Right cardiac atrium (tissue), 5 donors: ENCODE data around the gene CEMIP. TPM values are rescaled to one million over a fixed set of nuclear protein-coding genes. Genes with fewer than 3 reads are reported as not detected.

Experiments
- ATAC-seq, 2 donors: fragments of 200-7000 bp; cut with Tn5 transposase; one replicate each; pipeline versions ENCODE4 v1.8.0 to v1.9.1; 2020; ENCODE audit warnings: moderate library complexity in 2 of 2, mild to moderate bottlenecking in 1 of 2
- DNase-seq, 3 donors: peaks; one replicate each; pipeline ENCODE4 v3.0.0-alpha.2; 2020
- H3K27ac ChIP-seq: one replicate; pipeline ENCODE4 v1.5.1; 2013; ENCODE audit warnings: mild to moderate bottlenecking, low read length, control low read depth, moderate library complexity
- H3K27me3 ChIP-seq: one replicate; pipeline ENCODE4 v1.6.1; 2013; ENCODE audit not compliant: control insufficient read depth, insufficient read depth
- H3K4me1 ChIP-seq: one replicate; pipeline ENCODE4 v1.6.1; 2013; ENCODE audit warnings: low read length; ENCODE audit not compliant: control insufficient read depth, insufficient read depth
- H3K4me3 ChIP-seq: one replicate; pipeline ENCODE4 v1.5.1; 2013; ENCODE audit warnings: low read length, control low read depth
- H3K9me3 ChIP-seq: one replicate; pipeline ENCODE4 v1.6.1; 2013; ENCODE audit warnings: low read length; ENCODE audit not compliant: control insufficient read depth
- WGBS: extraction: QIAGEN DNeasy Blood & Tissue Kit; methylation state at CpG from one replicate; pipeline ENCODE4 v1.1.7; 2013; 5-methylcytosine and 5-hydroxymethylcytosine counted together
- intact Hi-C, 4 donors: fragments of 100-400 bp; cut with DNase I; formaldehyde crosslinking; loops; one replicate each; pipeline versions ENCODE4 v1.11.0 to v1.14.0; 2022 to 2023
- polyA plus RNA-seq: library from polyadenylated mRNA; stranded (reverse); fragments of 200-250 nt; gene quantifications from one replicate; pipeline ENCODE4 v1.2.3, GENCODE V29; 2013
- total RNA-seq, 4 donors: library from RNA; stranded (reverse); fragmentation: NEBNext Ultra II Directional; extraction: Animal tissue kit (Norgen Biotek cat#: 25700); gene quantifications; one replicate each; pipeline ENCODE4 v1.2.1, GENCODE V29; 2021
- donor health status: healthy with polysubstance abuse.
- donor health status: DM: no; HTN: yes; CAD: no.
- donor health status: DM: no; HTN: no; CAD: no.
- donor health status: DM: no; HTN: yes; CAD: no; lungs with severe emphysema.
- donor health status: DM: yes; HTN: yes; CAD: no.

Gene CEMIP
- total and polyA plus RNA-seq, 5 donors = 0.23 to 3.9 (median 2.6) TPM

GRCh38 chr15:80788536-80788935 is 9.4 kb downstream of the CEMIP start:
- Histone ChIP-seq H3K4me1 (no peaks in the 10 kb centered on the region), H3K4me3 (no peak overlapping the region), H3K9me3 (no peaks in the 10 kb centered on the region), H3K27ac (no peak overlapping the region), H3K27me3 (no peaks in the 10 kb centered on the region)
- intact Hi-C loops = loop anchor here in 1 of 4 donors (10.0 kb wide), 1 partner anchor 176 kb away; no protein-coding TSS in a partner anchor
- WGBS = 71% methylated on average over 6 of the region's 6 CpGs
- ATAC-seq (no peak), DNase-seq (no peak)

- H3K4me3 ChIP-seq = no peak overlapping the region
- DNase-seq = no peak
- WGBS = 55% methylated on average over 5 of the region's 5 CpGs
- no peaks in the 10 kb centered on the region for H3K4me1 ChIP-seq
- no peaks in the 10 kb centered on the region for H3K9me3 ChIP-seq
- intact Hi-C loops = loop anchor here in 1 of 4 donors (10.0 kb wide), 1 partner anchor 176 kb away; no protein-coding TSS in a partner anchor
- no peaks in the 10 kb centered on the region for H3K27me3 ChIP-seq
- ATAC-seq = no peak
- no peak overlapping the region for H3K27ac ChIP-seq
Measured at GRCh38 chr15:80789296-80789695, 10.1 kb downstream of the CEMIP start.

DNA sequence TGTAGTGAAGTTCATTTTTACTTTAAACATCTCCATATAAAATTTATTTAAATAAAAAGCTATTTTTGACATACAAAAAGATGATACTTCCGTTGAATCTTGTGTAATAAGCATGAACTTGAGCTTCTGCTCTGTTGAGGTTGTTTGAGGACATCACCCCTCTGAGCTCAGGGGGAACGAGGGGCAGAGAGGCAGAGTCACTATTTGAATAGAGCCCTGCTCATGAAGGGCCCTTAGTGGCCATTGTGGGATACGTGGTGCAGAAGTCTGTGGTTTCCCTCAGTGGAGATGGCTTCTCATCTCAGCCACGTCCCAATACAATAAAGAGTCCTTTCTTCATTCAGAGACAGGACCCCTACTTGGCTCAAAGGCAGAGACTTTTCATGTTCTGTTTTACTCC is 10.6 kb downstream of the CEMIP start:
- DNase-seq (no peak), ATAC-seq (no peak)
- Histone ChIP-seq H3K4me3 (no peak overlapping the region), H3K4me1 (no peaks in the 10 kb centered on the region), H3K27me3 (no peaks in the 10 kb centered on the region), H3K9me3 (no peaks in the 10 kb centered on the region), H3K27ac (no peak overlapping the region)
- WGBS = 75% methylated on average over 4 of the region's 4 CpGs
- intact Hi-C loops = loop anchor here in 1 of 4 donors (10.0 kb wide), 1 partner anchor 175 kb away; no protein-coding TSS in a partner anchor

GRCh38 chr15:80790236-80790635 is 11.1 kb downstream of the CEMIP start:
- no peaks in the 10 kb centered on the region for H3K27me3 ChIP-seq
- no peak overlapping the region for H3K4me3 ChIP-seq
- DNase-seq (no peak), ATAC-seq (no peak)
- intact Hi-C loops = no loop called here
- no peak overlapping the region for H3K27ac ChIP-seq
- no peaks in the 10 kb centered on the region for H3K9me3 ChIP-seq
- H3K4me1 ChIP-seq = no peaks in the 10 kb centered on the region
- WGBS = 89% methylated on average over 5 of the region's 5 CpGs

GRCh38 chr15:80791004-80791403 is 11.8 kb downstream of the CEMIP start:
- Histone ChIP-seq H3K27ac (no peak overlapping the region), H3K4me1 (no peaks in the 10 kb centered on the region), H3K4me3 (no peak overlapping the region), H3K27me3 (no peaks in the 10 kb centered on the region), H3K9me3 (no peaks in the 10 kb centered on the region)
- ATAC-seq (no peak), DNase-seq (no peak)
- intact Hi-C loops = no loop called here
- WGBS = 83% methylated on average over 1 of the region's 1 CpG

DNA sequence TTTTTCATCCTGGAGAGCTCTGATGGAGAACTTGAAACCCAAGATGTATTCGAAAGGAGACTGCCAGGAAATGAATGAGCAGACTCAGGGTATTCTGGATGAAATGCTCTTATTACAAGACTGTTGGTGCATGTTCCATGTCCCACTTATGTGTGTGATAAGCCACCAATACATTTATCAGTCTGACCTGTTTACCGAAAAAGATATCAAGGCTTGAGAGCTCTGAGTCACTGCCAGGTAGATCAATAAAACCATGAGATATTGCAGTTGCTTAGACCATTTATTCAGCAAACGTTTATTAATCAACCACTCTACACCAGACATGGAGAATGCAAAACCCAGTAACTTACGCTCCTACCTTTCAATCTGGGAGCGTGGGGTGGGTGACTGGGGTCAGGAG is 17.2 kb downstream of the CEMIP start:
- ATAC-seq (no peak), DNase-seq (no peak)
- no peaks in the 10 kb centered on the region for H3K4me1 ChIP-seq
- intact Hi-C loops = no loop called here
- no peak overlapping the region for H3K27ac ChIP-seq
- no peaks in the 10 kb centered on the region for H3K27me3 ChIP-seq
- WGBS = 73% methylated on average over 5 of the region's 5 CpGs
- no peak overlapping the region for H3K4me3 ChIP-seq
- H3K9me3 ChIP-seq = no peaks in the 10 kb centered on the region

- intact Hi-C loops = no loop called here
- H3K4me3 ChIP-seq = no peak overlapping the region
- 82% methylated on average over 3 of the region's 3 CpGs for WGBS
- H3K27ac ChIP-seq = no peak overlapping the region
- H3K27me3 ChIP-seq = no peaks in the 10 kb centered on the region
- DNase-seq (no peak), ATAC-seq (no peak)
- H3K4me1 ChIP-seq = no peaks in the 10 kb centered on the region
- H3K9me3 ChIP-seq = no peaks in the 10 kb centered on the region
Measured at GRCh38 chr15:80798911-80799310, 19.7 kb downstream of the CEMIP start.

DNA sequence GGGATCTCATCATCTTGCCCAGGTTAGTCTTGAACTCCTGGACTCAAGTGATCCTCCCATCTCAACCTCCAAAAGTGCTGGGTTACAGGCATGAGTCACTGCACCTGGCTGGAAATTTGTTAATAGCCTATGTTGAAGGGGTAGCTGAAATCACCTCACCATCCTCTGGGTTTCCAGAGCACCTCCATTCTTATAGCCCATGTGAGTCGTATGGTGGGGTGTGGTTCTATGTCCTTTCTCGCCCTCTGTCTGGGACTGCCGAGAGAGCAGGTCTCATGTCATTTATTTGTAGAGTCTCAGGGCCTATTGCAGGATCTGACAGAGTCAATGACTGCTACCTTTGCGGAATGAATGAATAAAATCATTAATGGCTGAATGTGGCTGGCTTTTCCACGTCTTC is 20.9 kb downstream of the CEMIP start:
- no peaks in the 10 kb centered on the region for H3K4me1 ChIP-seq
- 85% methylated on average over 5 of the region's 5 CpGs for WGBS
- no peak overlapping the region for H3K4me3 ChIP-seq
- no peaks in the 10 kb centered on the region for H3K27me3 ChIP-seq
- DNase-seq = no peak
- intact Hi-C loops = no loop called here
- H3K9me3 ChIP-seq = no peaks in the 10 kb centered on the region
- no peak for ATAC-seq
- no peak overlapping the region for H3K27ac ChIP-seq

DNA sequence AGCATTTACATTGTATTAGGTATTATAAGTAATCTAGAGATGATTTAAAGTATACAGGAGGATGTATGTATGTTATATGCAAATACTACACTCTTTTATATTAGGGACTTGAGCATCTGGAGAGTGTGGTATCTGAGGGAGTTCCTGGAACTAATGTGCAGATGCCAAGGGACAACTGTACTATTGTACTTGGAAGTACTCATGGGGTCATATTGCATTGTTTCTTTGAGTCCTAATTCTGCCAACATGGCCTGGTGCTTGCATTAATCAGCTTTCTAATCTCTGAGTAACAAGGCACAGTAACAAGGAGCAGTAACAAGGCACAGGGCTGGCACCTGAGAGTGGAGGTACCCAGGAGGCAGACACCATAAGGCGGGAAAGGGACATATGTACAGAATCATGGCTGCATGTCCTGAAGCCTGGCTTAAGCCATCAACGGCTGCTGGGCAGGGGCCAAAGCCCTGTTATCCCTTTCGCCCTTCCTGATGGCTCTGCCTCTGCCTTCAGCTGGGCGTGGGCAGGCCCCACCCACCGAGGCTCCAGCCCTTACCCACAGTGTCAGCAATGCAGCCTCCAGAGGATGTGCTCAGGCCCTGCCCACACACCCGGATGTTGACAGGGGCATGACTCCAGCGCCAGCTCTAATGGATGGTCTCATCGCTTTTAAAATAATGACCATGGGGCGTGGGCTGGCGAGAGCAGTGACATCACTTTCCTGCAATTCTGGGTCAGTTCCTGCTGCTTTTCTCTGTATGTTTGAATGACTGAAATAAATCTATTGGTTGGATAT is 22.9 kb downstream of the CEMIP start:
- intact Hi-C loops = no loop called here
- 62% methylated on average over 10 of the region's 10 CpGs for WGBS

DNA sequence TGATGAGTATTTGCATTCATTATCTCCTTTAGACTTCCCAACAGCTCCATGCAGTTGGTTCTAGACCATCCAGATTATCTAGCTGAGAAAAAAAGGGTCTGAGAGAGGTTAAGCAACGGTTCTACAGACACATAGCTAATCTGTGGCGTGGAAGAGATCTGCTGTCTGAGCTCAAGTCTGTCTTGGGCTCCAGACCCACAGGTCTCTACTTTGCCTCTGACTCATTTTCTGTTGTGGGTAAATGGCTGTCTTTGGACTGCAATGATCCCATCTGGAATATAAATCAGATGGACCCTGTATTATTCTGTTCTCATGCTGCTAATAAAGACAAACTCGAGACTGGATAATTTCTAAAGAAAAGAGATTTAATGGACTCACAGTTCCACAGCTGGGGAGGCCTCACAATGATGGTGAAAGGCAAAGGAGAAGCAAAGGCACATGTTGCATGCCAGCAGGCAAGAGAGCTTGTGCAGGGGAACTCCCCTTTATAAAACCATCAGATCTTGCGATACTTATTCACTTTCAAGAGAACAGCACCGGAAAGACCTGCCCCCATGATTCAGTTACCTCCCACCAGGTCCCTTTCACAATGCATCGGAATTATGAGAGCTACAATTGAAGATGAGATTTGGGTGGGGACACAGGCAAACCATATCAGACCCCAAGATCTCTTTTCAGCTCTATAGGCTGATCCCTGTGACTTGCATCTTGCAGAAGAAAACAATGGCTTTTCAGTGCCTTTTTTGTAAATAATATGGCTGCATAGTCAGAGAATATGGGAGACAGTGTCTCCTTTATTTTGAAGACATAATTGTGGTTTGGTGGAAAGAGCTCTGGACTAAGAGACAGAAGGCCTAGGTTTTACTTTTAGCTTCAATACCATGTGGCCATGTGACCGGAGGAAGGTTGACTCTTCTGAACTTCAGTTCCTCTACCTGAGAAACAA is 24.7 kb downstream of the CEMIP start:
- DNase-seq (no peak), ATAC-seq (no peak)
- Histone ChIP-seq H3K27me3 (no peaks in the 10 kb centered on the region), H3K27ac (no peak overlapping the region), H3K4me3 (no peak overlapping the region), H3K9me3 (no peaks in the 10 kb centered on the region), H3K4me1 (no peaks in the 10 kb centered on the region)
- intact Hi-C loops = no loop called here
- WGBS = 92% methylated on average over 7 of the region's 7 CpGs

More for the DNA sequence above, 22.9 kb downstream of the CEMIP start:
- H3K4me3 ChIP-seq = no peak overlapping the region
- ATAC-seq = peak; percentile 88 to 97
- no peaks in the 10 kb centered on the region for H3K9me3 ChIP-seq
- H3K27me3 ChIP-seq = no peaks in the 10 kb centered on the region
- H3K4me1 ChIP-seq = no peaks in the 10 kb centered on the region
- peak; percentile 50 to 68 (median 60) for DNase-seq
- no peak overlapping the region for H3K27ac ChIP-seq

- Histone ChIP-seq H3K27me3 (no peaks in the 10 kb centered on the region), H3K27ac (no peak overlapping the region), H3K9me3 (no peaks in the 10 kb centered on the region), H3K4me1 (no peaks in the 10 kb centered on the region), H3K4me3 (no peak overlapping the region)
- no peak for DNase-seq
- no peak for ATAC-seq
- WGBS = 68% methylated on average over 10 of the region's 10 CpGs
- intact Hi-C loops = no loop called here
Measured at GRCh38 chr15:80804970-80805495, 25.9 kb downstream of the CEMIP start.
